Mucosa of rectum (tissue), 2 donors: ENCODE measurements around the gene ARHGAP8.

ENCODE experiments used
- H3K27ac ChIP-seq, 2 donors: one replicate each; pipeline ENCODE4 v1.7.0; 2013; ENCODE audit warnings: inconsistent platforms in 2 of 2, low read depth in 2 of 2, low read length in 2 of 2
- H3K27me3 ChIP-seq, 2 donors: one replicate each; pipeline ENCODE4 v1.7.0; 2013; ENCODE audit warnings: low read length in 2 of 2; ENCODE audit not compliant: control insufficient read depth in 2 of 2, insufficient read depth in 2 of 2
- H3K36me3 ChIP-seq, 2 donors: one replicate each; pipeline ENCODE4 v1.7.0; 2013; ENCODE audit warnings: low read length in 2 of 2; ENCODE audit not compliant: control insufficient read depth in 2 of 2, insufficient read depth in 2 of 2
- H3K4me1 ChIP-seq, 2 donors: one replicate each; pipeline ENCODE4 v1.7.0; 2013; ENCODE audit warnings: low read length in 2 of 2, mild to moderate bottlenecking in 1 of 2; ENCODE audit not compliant: control insufficient read depth in 2 of 2, insufficient read depth in 2 of 2
- H3K4me3 ChIP-seq, 2 donors: one replicate each; pipeline ENCODE4 v1.7.0; 2013; ENCODE audit warnings: low read length in 2 of 2
- H3K9ac ChIP-seq, 2 donors: one replicate each; pipeline ENCODE4 v1.7.0; 2013; ENCODE audit warnings: low read length in 2 of 2, low read depth in 1 of 2, mild to moderate bottlenecking in 1 of 2
- H3K9me3 ChIP-seq, 2 donors: one replicate each; pipeline ENCODE4 v1.7.0; 2013; ENCODE audit warnings: low read length in 2 of 2; ENCODE audit not compliant: control insufficient read depth in 2 of 2
- donor health status: healthy.
- donor health status: Normal muscosa, but diverticular disease.

Gene ARHGAP8

GRCh38 chr22:44822534-44822933, 70.2 kb downstream of the ARHGAP8 start:
- Histone ChIP-seq H3K9me3 (no peaks in the 10 kb centered on the region), H3K4me1 (no peaks in the 10 kb centered on the region), H3K36me3 (peaks cover 16 to 18% of the 10 kb centered on the region in 2 donors), H3K27ac (no peak overlapping the region), H3K27me3 (no peaks in the 10 kb centered on the region), H3K9ac (no peak overlapping the region), H3K4me3 (no peak overlapping the region)

GRCh38 chr22:44823396-44823795, 71.0 kb downstream of the ARHGAP8 start:
- Histone ChIP-seq H3K9ac (no peak overlapping the region), H3K4me1 (no peaks in the 10 kb centered on the region), H3K27me3 (no peaks in the 10 kb centered on the region), H3K27ac (no peak overlapping the region), H3K36me3 (peaks cover 16 to 18% of the 10 kb centered on the region in 2 donors), H3K9me3 (no peaks in the 10 kb centered on the region), H3K4me3 (no peak overlapping the region)

- Histone ChIP-seq H3K36me3 (peaks cover 16 to 18% of the 10 kb centered on the region in 2 donors), H3K27me3 (no peaks in the 10 kb centered on the region), H3K4me1 (no peaks in the 10 kb centered on the region), H3K9ac (no peak overlapping the region), H3K9me3 (no peaks in the 10 kb centered on the region), H3K27ac (no peak overlapping the region), H3K4me3 (no peak overlapping the region)
Observed at GRCh38 chr22:44823806-44824205, 71.4 kb downstream of the ARHGAP8 start.

- Histone ChIP-seq H3K36me3 (peaks cover 16 to 18% of the 10 kb centered on the region in 2 donors), H3K9me3 (no peaks in the 10 kb centered on the region), H3K27ac (no peak overlapping the region), H3K9ac (no peak overlapping the region), H3K27me3 (no peaks in the 10 kb centered on the region), H3K4me1 (no peaks in the 10 kb centered on the region), H3K4me3 (no peak overlapping the region)
Observed at GRCh38 chr22:44824271-44824670, 71.9 kb downstream of the ARHGAP8 start.

GRCh38 chr22:44825310-44826150, 73.2 kb downstream of the ARHGAP8 start:
- Histone ChIP-seq H3K36me3 (peaks cover 16 to 18% of the 10 kb centered on the region in 2 donors), H3K9me3 (no peaks in the 10 kb centered on the region), H3K4me3 (no peak overlapping the region), H3K27ac (no peak overlapping the region), H3K9ac (no peak overlapping the region), H3K4me1 (no peaks in the 10 kb centered on the region), H3K27me3 (no peaks in the 10 kb centered on the region)

GRCh38 chr22:44827666-44828190, 75.4 kb downstream of the ARHGAP8 start:
- Histone ChIP-seq H3K9ac (no peak overlapping the region), H3K9me3 (no peaks in the 10 kb centered on the region), H3K4me3 (no peak overlapping the region), H3K27me3 (no peaks in the 10 kb centered on the region), H3K4me1 (no peaks in the 10 kb centered on the region), H3K27ac (no peak overlapping the region), H3K36me3 (peaks cover 9 to 16% of the 10 kb centered on the region in 2 donors)

GRCh38 chr22:44828193-44828592, 75.8 kb downstream of the ARHGAP8 start:
- H3K36me3 ChIP-seq, result peaks cover 4 to 15% of the 10 kb centered on the region in 2 donors

GRCh38 chr22:44831885-44832284, 79.5 kb downstream of the ARHGAP8 start:
- H3K36me3 ChIP-seq, result peaks cover 3 to 9% of the 10 kb centered on the region in 2 donors
- H3K4me3 ChIP-seq, result no peak overlapping the region
- no peaks in the 10 kb centered on the region for H3K9me3 ChIP-seq

More at GRCh38 chr22:44828193-44828592, 75.8 kb downstream of the ARHGAP8 start:
- H3K9me3 ChIP-seq, result no peaks in the 10 kb centered on the region
- H3K4me1 ChIP-seq, result no peaks in the 10 kb centered on the region
- no peaks in the 10 kb centered on the region for H3K27me3 ChIP-seq
- H3K27ac ChIP-seq, result no peak overlapping the region
- H3K4me3 ChIP-seq, result no peak overlapping the region
- no peak overlapping the region for H3K9ac ChIP-seq

GRCh38 chr22:44834065-44834464, 81.7 kb downstream of the ARHGAP8 start:
- H3K27me3 ChIP-seq, result no peaks in the 10 kb centered on the region
- no peak overlapping the region for H3K9ac ChIP-seq
- no peak overlapping the region for H3K4me3 ChIP-seq
- H3K9me3 ChIP-seq, result no peaks in the 10 kb centered on the region
- H3K36me3 ChIP-seq, result peaks cover 3 to 9% of the 10 kb centered on the region in 2 donors
- no peak overlapping the region for H3K27ac ChIP-seq
- no peaks in the 10 kb centered on the region for H3K4me1 ChIP-seq

More at GRCh38 chr22:44831885-44832284, 79.5 kb downstream of the ARHGAP8 start:
- no peak overlapping the region for H3K27ac ChIP-seq
- H3K4me1 ChIP-seq, result no peaks in the 10 kb centered on the region
- no peak overlapping the region for H3K9ac ChIP-seq
- no peaks in the 10 kb centered on the region for H3K27me3 ChIP-seq

- H3K4me1 ChIP-seq, result no peaks in the 10 kb centered on the region
Observed at GRCh38 chr22:44837481-44837880, 85.1 kb downstream of the ARHGAP8 start.

More at GRCh38 chr22:44837481-44837880, 85.1 kb downstream of the ARHGAP8 start:
- H3K27me3 ChIP-seq, result no peaks in the 10 kb centered on the region
- H3K9ac ChIP-seq, result no peak overlapping the region
- H3K9me3 ChIP-seq, result no peaks in the 10 kb centered on the region
- H3K4me3 ChIP-seq, result no peak overlapping the region
- H3K27ac ChIP-seq, result no peak overlapping the region
- H3K36me3 ChIP-seq, result peaks cover 3 to 11% of the 10 kb centered on the region in 2 donors
